AG04449 (cell line): ENCODE results near the gene PPHLN1.
A peak's percentile ranks its signal among the peaks of the same experiment; 100 is the strongest.

Source experiments
- CTCF ChIA-PET: fragments of 350-600 bp; formaldehyde crosslinking; extraction: SDS; loops from one replicate; lab custom pipeline; 2021; ENCODE audit warnings: antibody characterized with exemption; lab: Yijun Ruan, JAX
- POLR2A ChIA-PET: fragments of 400-600, 350-600 bp; formaldehyde crosslinking; extraction: SDS; loops from one replicate; lab custom pipeline; 2020; ENCODE audit warnings: antibody characterized with exemption, inconsistent platforms; lab: Yijun Ruan, JAX
- DNase-seq: peaks from one replicate; pipeline ENCODE4 v3.0.0-alpha.2; 2010; ENCODE audit warnings: low read depth, low spot score
- H3K4me3 ChIP-seq: 2 replicates; pipeline ENCODE4 v1.5.1; 2011; ENCODE audit warnings: low read depth, mild to moderate bottlenecking, control low read depth, low read length
- TF ChIP-seq, protein P1 (sequence below): IDR thresholded peaks from one replicate; pipeline ENCODE4 v1.5.1; 2011; ENCODE audit warnings: mild to moderate bottlenecking, moderate library complexity, low read length, control low read depth, inconsistent platforms; ENCODE audit not compliant: insufficient read depth; ENCODE audit errors: missing control alignments

Gene PPHLN1

DNA sequence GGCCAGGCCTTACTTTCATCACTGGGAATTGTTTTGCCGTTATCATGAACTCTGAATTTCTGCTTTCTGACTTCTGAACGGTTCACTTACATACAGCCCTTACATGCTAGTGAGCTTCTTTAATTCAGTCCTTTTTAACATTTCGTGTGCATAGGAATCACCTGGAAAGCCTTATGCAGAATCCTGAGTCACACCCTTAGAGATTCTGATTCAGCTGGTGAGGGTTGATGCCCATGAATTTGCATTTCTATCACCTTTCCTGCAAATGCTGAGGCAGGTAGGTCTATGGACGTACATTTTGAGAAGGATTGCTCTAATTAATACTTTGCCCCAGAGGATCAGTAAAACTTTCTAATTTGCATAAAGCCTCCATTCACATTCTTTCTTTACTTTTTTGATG lies 44.0 kb downstream of the PPHLN1 start:
- POLR2A ChIA-PET = no interaction called here
- CTCF ChIA-PET = interaction anchor here (1.3 to 5.0 kb wide), 5 partner anchors 10 to 346 kb away, joined by 5 to 103 read pairs (median 24); no protein-coding TSS in a partner anchor

DNA sequence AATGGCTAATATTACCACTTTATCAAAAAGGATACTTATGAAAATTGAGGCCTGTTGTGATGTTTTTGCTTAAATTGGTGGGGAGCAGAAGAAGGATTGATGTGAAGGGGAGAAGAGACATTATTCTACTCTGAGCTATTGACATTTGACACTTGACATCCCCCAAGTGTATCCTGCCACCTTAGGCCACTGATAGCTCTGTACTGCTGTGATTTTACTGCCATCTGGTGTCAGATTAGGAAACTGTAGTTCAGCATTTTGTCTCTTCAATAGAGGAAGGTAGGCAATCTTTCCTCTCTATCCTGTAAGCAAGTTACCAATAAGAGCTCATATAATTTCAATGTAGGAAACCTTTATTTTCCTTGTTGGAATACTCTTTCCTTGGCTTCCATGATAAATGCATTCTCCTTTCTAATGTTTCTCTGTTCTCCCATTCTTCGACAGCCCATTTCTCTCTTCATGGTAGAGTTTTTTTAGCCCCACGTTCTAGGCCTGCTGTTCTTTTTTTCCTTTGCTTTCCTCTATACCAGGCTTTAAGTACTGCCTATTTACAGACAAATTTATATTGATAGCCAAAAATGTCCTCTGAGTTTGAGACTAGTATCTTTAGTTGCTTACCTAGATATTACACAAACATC lies 46.3 kb downstream of the PPHLN1 start:
- TF ChIP-seq, protein P1, sequence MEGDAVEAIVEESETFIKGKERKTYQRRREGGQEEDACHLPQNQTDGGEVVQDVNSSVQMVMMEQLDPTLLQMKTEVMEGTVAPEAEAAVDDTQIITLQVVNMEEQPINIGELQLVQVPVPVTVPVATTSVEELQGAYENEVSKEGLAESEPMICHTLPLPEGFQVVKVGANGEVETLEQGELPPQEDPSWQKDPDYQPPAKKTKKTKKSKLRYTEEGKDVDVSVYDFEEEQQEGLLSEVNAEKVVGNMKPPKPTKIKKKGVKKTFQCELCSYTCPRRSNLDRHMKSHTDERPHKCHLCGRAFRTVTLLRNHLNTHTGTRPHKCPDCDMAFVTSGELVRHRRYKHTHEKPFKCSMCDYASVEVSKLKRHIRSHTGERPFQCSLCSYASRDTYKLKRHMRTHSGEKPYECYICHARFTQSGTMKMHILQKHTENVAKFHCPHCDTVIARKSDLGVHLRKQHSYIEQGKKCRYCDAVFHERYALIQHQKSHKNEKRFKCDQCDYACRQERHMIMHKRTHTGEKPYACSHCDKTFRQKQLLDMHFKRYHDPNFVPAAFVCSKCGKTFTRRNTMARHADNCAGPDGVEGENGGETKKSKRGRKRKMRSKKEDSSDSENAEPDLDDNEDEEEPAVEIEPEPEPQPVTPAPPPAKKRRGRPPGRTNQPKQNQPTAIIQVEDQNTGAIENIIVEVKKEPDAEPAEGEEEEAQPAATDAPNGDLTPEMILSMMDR = peak; percentile 67
- H3K4me3 ChIP-seq = no peak overlapping the region
- ChIA-PET POLR2A (no interaction called here), CTCF (interaction anchor here (0.6 to 5.0 kb wide), 43 partner anchors 9 to 1108 kb away, joined by 3 to 103 read pairs (median 5); no protein-coding TSS in a partner anchor)
- DNase-seq = peak; percentile 4

More for the DNA sequence above, 44.0 kb downstream of the PPHLN1 start:
- DNase-seq = no peak
- no peak overlapping the region for H3K4me3 ChIP-seq
- TF ChIP-seq, protein P1 = no peak

DNA sequence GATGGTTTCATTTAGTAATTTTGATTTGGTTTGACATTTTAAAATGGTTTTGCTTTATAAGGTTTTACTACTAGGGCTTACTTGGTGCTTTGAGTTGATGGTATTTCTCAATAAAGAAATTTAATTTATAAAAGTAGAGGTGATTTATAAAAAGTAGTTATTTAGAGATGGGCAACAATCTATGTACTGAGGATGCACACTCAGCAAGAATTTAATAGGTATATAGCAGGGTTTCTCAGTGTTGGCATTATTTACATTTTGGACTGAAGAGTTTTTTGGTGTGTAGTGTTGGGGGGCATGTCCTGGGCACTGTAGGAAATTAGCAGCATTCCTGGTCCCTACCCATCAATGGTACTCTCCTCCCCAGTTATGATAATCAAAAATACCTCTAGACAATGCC lies 47.7 kb downstream of the PPHLN1 start:
- ChIA-PET CTCF (interaction anchor here (0.6 to 5.0 kb wide), 12 partner anchors 8 to 270 kb away, joined by 3 to 103 read pairs (median 11); no protein-coding TSS in a partner anchor), POLR2A (no interaction called here)
- TF ChIP-seq, protein P1 = no peak
- no peak for DNase-seq
- H3K4me3 ChIP-seq = no peak overlapping the region

DNA sequence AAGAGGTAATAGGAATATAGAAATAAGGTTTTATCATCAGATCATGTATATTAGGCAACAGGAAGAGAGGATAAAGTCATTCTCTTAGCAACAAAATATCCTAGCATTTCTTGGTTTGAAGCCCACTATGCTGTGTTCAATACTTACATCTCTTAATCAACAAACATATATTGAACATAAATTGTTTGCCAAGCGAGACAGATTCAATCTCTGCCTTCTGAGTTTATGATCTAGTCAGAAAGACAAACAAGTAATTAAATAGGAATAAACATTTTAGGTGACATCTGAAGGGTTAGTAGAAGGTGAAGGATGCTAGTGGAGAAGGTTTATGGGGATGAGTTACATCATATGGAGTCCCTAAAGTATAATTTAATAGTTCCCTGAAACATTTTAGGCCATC lies 54.8 kb downstream of the PPHLN1 start:
- DNase-seq = no peak
- TF ChIP-seq, protein P1 = no peak
- CTCF ChIA-PET = interaction anchor here (9.4 kb wide), 1 partner anchor 10 kb away, joined by 103 read pairs; no protein-coding TSS in a partner anchor
- H3K4me3 ChIP-seq = no peak overlapping the region
- POLR2A ChIA-PET = no interaction called here

DNA sequence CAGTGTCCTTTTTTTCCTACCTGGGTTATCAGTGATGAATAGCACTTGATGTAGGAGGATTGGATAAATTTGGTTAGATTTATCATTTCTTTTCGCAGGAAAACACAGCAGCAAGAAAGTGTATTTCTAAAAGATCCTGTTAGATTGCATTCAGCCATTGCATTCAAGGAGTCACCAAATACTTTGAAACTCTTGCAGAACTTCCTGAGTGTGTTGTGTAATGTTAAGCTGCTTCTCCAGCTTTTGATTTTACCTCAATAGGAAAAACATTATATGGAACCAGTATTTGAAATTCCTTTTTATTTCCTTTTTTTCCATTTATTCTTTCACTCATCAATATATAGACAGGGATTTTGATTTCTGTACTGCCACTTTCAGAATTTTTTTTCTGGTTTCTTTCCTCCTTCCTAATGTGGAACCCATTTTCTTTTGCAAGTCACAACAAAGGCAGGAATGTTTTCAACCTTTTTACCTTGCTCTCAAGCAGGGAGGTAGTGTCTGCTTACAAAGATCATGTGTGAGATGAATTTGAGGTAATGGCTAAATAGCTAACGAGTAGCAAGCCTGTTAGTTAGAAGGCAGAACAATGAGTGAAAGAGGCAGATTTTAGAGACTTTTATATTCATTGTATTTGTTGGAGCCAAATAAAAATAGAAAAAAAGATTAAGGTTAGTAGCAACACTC lies 56.2 kb downstream of the PPHLN1 start:
- no peak overlapping the region for H3K4me3 ChIP-seq
- CTCF ChIA-PET = interaction anchor here (1.1 to 9.4 kb wide), 3 partner anchors 11 to 34 kb away, joined by 3 to 103 read pairs (median 4); no protein-coding TSS in a partner anchor
- peak; percentile 7 for DNase-seq
- TF ChIP-seq, protein P1 = no peak
- POLR2A ChIA-PET = no interaction called here

DNA sequence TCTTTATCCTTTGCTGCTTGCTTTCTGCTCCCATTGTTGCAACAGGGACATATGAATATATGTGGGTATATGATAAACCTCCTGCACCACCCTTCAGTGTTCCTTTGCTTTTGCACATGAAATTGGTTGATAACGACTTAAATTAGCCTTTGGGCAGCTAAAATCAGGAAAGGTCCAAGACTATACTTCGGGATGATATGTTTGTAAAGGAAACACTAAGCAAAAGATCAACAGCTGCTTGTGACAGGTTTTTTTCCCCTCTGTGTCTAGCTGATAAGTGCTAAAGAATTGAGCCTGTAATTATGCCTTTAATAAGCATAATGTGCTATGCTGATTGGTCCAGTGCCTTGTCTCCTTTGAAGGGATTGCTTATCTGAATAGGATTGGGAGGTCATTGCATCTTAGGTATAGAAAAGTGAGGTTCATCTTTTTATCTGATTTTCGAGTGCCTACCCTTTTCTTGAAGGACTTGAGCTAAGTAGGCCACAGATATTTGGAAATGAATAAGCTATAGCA lies 59.4 kb downstream of the PPHLN1 start:
- no peak for DNase-seq
- ChIA-PET POLR2A (no interaction called here), CTCF (interaction anchor here (9.4 kb wide), 1 partner anchor 14 kb away, joined by 103 read pairs; no protein-coding TSS in a partner anchor)
- no peak overlapping the region for H3K4me3 ChIP-seq
- TF ChIP-seq, protein P1 = no peak
